ENCODE measurements around the gene MAP3K13.
"Not testable (repeated sequence)": the region's sequence is repeated elsewhere in the genome, so short reads cannot be mapped to it uniquely, and the experiment has no call there.

MAP3K13 gene

GRCh38 chr3:185400866-185401265, 37.9 kb downstream of the MAP3K13 start:
- DNase-seq, result no peak

DNA sequence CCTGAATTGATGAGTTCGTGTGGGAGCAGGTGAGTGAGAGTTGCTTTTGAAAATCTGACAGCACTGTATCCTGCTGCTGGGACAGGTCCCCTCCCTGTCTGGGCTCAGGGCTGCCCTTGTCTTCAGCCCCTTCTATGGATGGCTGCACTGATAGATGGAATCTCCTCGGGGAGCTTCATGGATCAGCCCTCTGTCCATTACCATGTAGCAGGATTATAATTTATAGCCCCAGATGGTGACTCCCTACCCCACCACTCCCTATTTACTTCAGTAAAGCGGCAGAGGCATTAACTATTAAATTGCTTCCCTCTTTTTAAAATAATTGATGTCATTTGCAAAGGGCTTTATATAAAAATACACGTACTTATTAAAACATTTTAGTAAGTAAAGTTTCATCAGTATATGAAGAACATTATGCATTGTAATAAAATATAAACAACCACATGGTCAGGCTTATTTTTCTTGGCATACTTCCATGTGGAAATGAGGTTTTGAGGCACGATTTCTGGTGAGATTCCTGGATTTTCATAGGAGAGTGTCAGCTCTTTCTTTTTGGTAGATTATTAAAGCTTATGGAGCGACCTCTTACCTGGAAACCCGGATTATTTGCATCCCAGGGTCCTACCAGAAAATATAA, 38.5 kb downstream of the MAP3K13 start:
- DNase-seq, result no peak

DNA sequence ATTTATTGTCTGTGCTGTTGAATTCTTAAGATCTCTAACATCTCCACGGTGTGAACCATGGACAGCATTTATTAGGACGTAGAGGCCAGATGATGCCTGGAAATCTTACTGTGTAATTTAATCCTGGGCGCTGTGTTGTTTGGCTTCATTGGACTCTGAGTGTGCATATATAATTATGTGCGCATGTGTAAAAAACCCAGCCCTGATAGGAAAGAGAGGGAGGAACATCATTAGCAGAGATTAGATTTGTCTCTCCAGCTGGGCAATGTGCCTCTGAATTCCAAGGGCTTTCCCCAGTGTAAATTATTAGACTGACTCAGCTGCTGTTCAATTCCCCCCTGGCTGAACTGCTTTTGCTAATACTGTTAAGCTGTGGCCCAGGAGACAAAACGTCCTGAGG, 39.6 kb downstream of the MAP3K13 start:
- DNase-seq, result no peak

DNA sequence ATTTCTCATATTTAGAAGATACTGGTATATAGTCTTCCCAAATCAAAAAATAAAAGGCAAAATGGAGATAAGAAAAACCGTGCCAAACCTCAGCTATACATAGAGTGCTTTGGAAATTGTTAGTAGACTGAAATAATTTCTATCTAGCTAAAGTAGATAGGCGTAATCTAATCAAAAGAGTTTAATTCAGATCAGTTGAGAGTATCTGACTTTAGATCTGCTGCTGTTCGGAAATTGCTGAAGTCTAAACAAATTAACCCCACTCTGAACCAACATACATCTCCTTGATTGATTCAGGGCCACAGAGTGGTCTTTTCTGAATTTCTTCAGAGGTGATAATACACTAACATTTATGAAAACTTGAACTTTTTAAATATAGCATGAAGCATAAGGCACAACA, 40.1 kb downstream of the MAP3K13 start:
- DNase-seq, result no peak

DNA sequence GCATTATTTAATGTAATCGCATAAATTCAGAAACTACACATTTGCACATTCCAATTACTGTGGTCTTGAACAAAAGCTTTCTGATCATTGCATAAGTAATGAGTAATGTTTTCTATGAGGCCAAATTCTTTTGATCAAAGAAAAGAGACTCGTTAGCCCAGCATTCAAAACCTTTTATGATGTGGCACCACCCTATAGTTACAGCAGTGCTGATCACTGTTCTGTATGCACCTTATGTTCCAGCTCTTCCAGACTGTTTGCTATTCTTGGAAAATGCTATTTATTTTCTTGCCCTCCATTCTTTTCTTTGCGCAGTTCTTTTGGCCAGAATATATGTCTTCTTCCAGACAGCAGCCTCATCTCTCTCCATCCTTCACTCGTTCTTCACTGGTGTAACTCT, 42.3 kb downstream of the MAP3K13 start:
- DNase-seq, result no peak

GRCh38 chr3:185405664-185406063, 42.7 kb downstream of the MAP3K13 start:
- no peak for DNase-seq

DNA sequence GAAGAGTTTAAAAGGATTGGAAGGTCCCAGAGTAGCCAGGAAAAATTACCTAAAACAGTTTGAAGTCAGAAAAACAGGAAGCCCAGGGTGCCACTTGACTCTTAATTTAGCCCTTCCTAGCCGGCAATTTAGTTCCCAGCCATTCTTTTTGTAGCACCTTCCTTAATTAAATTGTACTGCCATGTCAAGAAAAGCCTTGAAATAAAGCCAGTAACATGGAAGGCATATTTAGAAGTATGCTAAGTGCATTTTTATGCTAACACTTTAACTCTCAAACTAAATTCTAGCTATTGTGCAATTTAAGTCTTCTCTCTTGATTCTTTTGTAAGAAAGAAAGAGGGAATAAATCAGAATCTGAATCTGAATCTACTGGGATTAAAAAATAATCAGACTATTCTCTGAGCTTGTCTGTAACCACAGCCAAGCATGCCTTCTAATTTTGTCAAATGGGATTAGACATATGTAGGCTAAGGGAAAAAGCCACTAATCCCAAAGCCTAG, 43.2 kb downstream of the MAP3K13 start:
- no peak for DNase-seq

DNA sequence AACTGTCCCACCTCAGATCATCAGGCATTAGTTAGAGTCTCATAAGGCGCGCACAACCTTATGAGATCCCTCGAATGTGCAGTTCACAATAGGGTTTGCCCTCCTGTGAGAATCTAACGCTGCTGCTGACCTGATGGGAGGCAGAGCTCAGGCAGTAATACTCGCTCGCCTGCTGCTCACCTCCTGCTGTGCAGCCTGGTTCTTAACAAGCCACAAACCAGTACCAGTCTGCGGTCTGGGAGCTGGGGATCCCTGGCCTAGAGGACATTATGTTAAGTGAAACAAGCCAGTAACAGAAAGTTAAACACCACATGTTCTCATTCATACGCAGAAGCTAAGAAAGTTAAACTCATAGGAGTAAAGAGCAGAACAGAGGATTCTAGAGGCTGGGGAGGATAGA, 47.0 kb downstream of the MAP3K13 start:
- DNase-seq, result no peak

DNA sequence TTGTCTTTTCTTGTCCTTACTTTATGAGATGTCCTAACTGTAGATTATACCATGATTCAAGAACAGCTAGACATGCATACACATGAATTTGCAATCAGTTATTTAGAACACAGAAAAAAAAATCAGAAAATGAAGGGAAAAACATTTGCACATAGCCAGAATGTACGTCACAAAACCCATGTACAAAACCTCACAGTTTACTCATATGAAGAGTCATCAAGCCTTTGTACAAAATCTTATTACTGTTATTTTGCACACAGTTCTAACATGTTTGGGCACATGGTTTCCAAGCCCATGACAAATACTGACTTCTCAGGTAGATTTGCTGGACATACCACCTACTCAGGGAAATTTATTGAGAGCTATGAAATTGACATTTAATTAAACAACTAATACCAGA, 48.2 kb downstream of the MAP3K13 start:
- DNase-seq, result no peak

DNA sequence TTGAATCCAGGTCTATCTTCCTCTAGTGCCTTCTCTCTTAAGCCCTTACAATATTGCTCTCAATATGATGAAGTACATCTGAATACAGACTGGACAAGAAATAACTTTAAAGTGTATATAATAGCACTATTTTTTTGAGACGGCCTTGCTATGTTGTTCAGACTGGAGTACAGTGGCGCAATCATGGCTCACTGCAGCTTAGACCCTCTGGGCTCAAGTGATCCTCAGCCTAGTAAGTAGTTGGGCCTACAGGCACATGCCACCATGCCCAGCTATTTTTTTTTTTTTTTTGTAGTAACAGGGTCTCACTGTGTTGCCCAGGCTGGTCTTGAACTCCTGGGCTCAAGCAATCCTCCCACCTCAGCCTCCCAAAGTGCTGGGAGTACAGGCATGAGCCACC, 53.6 kb downstream of the MAP3K13 start:
- DNase-seq, result no peak

DNA sequence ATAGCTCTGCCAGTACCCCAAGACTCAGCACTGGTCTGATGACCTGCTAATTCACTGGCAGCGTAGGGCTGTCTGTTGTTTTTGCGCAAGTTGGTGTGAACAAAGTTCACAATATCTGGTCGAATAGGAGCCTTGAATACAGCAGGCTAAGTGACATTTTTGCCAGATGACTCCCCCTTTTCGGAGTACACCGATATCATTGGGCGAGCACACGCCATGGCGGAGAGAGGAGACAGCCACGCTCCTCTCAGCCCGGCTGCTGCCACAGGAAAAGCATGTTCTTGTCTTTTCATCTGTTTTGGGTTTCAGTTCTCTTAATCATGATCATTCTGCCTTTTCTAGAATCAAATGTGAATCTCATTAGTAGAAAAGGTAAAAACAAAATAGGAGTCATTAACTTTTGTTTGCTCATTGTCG, 55.6 kb downstream of the MAP3K13 start:
- not testable (repeated sequence) for DNase-seq

- no peak for DNase-seq
Observed at GRCh38 chr3:185420762-185421161, 57.8 kb downstream of the MAP3K13 start.

- no peak for DNase-seq
Observed at GRCh38 chr3:185421577-185422232, 58.8 kb downstream of the MAP3K13 start.

- DNase-seq, result no peak
Observed at GRCh38 chr3:185422677-185423076, 59.7 kb downstream of the MAP3K13 start.

DNA sequence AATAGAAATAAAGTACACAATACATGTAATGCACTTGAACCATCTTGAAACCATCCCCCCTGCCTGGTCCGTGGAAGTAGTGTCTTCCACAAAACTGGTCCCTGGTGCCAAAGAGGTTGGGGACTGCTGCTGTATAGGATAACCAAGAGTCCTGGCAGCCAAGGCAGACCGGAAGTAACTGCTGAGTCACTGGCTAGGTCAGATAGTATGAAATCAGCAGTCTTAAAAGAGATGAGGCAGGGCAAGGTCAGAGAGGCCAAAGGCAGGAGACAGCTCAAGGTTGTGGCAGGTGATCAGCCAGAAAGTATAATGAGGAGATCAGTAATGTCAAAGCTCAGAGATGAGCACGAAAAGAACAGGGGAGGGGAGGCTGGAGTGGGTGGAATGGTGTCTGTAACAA, 60.2 kb downstream of the MAP3K13 start:
- DNase-seq, result no peak

GRCh38 chr3:185424435-185424834, 61.5 kb downstream of the MAP3K13 start:
- no peak for DNase-seq

DNA sequence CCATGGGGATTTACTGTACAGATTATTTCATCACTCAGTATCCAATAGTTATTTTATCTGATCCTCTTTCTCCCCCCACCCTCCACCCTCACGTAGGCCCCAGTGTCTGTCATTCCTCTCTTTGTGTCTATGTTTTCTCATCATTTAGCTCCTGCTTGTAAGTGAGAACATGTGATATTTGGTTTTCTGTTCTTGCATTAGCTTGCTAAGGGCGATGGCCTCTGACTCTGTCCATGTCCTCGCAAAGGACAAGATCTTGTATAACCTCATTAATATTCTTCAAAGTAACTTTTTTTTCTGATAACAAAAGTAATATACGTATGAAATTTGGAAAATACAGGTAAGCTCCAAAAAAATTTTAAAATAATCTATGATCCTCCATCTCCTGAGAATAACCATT, 67.4 kb downstream of the MAP3K13 start:
- DNase-seq, result no peak

DNA sequence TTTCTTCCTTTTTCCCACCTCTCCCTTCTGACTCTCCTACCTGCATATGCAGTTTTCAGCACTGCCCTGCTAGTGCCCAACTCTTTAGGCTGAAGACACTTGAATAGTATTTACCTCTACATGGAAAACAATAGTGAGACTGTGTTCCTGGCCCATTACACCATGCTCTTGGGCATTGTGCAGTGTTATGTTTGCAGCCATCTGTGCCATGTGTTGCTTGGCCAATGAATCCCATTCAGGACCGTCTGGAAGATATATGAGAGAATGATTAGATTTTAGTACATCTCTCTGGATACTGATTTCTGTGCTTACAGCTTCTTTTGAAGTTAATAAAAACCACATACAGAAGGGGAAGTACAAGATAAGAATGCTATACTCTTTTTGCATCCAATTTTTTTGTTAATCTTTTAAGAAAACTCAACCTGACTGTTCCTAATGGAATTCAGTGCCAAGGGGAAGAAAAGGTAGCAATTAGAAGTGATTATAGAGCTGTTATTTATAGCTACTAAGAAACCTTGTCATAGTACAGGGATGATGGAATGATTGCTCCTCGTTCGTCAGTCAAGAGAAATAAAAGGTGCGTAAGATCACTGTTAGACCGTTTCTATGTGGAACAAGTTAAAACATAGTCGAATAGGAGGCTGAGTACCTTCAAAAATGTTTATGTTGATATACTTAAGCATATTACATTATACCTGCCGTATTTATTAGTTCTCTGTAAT, 77.0 kb downstream of the MAP3K13 start:
- DNase-seq, result no peak

GRCh38 chr3:185442031-185442430, 79.1 kb downstream of the MAP3K13 start:
- no peak for DNase-seq

DNA sequence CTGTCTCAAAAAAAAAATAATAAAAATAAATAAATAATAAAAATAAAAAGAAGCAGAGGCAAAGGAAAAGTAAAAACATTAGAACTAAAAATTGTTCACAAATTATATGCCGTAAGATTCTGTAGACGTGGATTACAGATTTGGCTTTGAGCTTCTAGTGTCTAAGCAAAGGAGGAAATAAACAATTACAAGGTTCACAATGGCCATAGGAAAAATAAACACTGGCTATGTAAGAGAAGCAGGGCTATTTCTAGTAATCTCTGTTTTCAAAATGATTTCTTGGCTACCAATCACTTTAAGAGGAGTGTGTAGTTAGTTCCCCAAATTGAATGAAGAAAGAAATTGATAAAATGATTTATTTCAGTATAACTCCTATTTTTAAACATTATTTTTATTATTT, 81.4 kb downstream of the MAP3K13 start:
- DNase-seq, result no peak

- no peak for DNase-seq
Observed at GRCh38 chr3:185448107-185448506, 85.2 kb downstream of the MAP3K13 start.

DNA sequence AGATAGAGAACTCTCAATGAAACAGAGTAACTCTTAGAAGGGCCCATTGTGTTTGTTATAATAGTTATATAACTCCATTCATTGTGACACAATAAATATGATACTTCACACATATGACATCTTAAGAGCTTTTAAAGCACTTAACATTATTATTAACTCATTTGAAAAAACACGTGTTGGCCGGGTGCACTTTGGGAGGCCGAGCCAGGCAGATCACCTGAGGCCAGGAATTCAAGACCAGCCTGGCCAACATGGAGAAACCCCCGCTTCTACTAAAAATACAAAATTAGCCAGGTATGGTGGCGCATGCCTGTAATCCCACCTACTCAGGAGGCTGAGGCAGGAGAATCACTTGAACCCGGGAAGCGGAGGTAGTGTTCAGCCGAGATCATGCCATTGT, 88.5 kb downstream of the MAP3K13 start:
- not testable (repeated sequence) for DNase-seq

DNA sequence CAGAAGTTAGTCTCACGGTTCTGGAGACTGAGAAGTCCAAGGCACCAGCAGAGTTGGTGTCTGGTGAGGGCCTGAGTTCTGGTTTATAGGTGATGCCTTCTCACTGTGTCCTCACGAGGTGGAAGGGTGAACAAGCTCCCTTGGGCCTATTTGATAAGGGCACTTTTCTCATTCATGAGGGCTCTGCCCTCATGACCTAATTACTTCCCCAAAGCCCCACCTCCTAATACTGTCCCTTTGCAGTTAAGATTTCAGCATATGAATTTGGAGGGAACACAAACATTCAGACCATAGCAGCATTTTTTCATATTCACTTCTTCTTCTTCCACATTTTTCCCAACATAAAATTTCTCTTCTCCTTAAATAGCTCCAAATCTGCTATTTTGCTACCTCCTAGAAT, 94.4 kb downstream of the MAP3K13 start:
- DNase-seq, result no peak

DNA sequence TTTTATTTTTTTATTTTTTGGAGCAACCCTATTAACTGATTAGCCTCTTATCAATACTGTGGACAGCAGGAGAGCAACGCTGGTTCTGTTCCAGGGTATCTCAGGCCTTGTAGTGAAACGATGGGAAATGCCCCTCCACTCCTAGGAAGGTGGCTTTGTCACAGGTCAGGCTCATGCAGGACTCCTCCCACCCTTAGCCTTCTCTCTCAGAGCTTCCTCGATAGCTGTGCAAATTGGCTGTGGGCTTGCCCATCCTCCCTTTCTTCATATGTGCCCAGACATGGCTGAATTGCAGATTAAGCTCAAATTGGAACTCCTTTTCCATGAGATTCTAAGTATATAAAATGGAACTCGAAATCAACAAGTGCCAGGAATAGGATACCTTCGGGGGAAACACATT, 97.4 kb downstream of the MAP3K13 start:
- no peak for DNase-seq
